AG08396 (cell line): ENCODE data around the gene POSTN.
"Not testable (repeated sequence)": the region's sequence is repeated elsewhere in the genome, so short reads cannot be mapped to it uniquely, and the experiment has no call there.

Experiments used
- DNase-seq: peaks from one replicate; pipeline ENCODE4 v3.0.0; 2012; ENCODE audit warnings: low spot score, mixed read lengths

POSTN gene

DNA sequence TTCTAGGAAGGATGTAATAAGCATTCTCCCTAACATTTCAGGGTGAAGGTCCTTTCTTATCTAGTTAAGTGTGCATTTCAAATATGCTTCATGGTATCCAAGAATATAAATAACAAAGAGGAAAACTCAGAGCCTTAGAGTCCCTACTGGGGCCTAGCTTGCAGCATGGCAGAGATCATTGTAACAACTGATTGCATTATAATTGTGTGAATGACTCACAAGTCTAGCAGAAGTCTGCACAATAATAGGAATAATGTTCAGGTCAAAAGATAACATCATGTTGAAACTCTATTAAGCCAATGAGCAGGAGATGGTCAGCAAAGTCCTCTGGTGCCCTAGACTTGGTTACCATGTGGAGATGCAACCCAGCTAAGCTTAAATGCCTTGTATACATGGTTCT lies 3.4 kb downstream of the POSTN start:
- DNase-seq, result no peak

- DNase-seq, result no peak
Observed at GRCh38 chr13:37594550-37594949, 4.0 kb downstream of the POSTN start.

DNA sequence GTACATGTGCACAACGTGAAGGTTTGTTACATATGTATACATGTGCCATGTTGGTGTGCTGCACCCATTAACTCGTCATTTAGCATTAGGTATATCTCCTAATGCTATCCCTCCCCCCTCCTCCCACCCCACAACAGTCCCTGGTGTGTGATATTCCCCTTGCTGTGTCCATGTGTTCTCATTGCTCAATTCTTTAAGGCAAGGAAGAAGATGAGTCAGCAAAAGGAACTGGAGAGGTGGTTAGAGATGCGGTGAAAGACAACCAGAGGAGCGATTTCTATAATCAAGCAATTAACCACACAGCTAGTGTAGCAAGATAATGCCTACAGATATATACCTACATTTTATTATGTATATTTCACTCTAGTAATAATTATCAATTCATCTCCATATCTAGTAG lies 9.2 kb downstream of the POSTN start:
- not testable (repeated sequence) for DNase-seq

GRCh38 chr13:37587236-37587635 lies 11.3 kb downstream of the POSTN start:
- DNase-seq, result no peak

DNA sequence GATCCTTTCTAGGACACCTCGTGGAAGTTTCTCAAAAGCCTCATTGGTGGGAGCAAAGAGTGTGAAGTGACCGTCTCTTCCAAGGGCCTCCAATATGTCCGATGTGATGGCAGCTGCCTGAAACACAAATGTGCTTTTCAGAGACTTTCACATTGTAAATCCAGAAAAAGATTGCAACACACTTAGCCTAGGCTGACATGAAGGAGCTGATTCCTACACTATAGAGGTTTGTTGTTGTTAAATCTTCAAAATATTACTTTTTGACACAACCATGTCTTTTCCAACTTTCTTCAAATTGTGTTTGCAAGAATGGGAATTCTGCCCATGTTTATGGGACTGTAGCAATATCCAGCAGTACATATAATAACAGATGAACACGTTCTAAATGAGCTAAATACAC lies 12.4 kb downstream of the POSTN start:
- DNase-seq, result no peak

DNA sequence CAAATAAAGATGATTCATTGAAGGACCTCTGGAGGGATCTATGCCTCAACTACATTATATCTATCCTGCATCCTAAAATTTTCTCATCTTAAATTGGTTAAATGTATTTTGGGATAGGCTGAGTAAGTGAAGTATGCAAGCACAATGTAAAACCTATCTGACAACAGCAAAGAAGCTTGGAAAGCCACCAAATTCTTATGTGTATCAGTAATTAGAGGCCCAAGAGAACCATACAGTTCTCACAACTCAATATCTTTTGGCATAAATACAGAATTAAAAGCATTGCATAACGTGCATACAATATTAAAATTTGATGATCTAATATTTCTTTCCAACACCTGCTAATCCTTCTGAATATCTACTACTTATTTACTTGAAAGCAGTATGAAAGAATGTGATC lies 13.0 kb downstream of the POSTN start:
- DNase-seq, result no peak

DNA sequence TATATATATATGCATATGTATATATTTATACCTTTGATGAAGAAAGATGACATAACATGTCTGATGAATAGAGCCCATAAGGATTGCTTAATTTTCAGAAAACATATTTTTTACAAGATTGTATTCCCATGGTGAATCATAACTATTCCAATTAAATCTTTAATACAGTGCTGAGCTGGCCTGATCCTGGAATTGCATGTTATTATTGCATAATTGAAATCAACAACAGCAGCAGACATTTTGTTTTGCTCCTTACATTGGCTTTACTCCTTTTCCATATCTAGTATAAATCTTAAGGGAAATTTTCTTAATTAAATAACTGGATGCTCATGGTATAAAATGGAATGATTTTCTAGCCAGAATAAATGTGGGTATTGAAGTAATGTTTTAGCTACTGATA lies 22.0 kb downstream of the POSTN start:
- DNase-seq, result no peak

- no peak for DNase-seq
Observed at GRCh38 chr13:37565425-37565824, 33.1 kb downstream of the POSTN start.

DNA sequence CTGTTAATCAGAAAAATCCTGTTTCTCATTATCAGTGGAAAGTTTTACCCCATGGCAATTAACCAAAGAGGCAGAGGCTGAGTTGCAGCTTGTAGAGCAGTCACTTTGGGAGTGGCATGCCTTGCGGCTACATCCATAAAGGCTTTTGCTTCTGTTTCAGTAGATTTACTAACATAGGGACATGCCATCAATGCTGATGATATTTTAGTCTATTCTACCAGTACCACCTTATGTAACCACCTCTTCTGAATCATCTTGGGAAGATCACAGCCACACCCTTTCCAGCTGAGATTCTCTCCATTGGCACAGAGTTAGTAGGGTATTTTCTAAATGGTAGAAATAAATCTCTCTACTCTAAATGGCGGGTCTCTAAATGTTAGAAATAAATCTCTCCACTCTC lies 37.5 kb downstream of the POSTN start:
- no peak for DNase-seq

DNA sequence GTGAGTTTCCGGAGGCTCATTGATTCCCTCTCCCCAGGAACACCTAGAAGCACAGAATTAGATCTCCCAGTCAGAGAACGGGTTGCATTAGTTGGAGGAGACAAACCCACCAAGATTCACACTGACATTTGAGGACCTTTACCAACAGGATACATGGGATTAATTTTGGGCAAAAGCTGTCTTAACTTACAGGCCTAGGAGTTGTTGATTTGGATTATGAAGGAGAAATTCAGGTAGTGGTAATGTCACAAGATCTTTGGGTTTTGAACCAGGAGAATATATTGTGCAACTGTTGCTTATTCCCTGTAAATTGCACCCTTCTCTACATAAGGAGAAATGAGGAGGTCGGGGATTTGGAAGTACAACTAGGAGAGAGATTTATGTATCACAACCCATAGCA lies 38.0 kb downstream of the POSTN start:
- DNase-seq, result no peak

- DNase-seq, result not testable (repeated sequence)
Observed at GRCh38 chr13:37558766-37559165, 39.8 kb downstream of the POSTN start.

GRCh38 chr13:37546087-37546486 lies 52.5 kb downstream of the POSTN start:
- DNase-seq, result no peak

DNA sequence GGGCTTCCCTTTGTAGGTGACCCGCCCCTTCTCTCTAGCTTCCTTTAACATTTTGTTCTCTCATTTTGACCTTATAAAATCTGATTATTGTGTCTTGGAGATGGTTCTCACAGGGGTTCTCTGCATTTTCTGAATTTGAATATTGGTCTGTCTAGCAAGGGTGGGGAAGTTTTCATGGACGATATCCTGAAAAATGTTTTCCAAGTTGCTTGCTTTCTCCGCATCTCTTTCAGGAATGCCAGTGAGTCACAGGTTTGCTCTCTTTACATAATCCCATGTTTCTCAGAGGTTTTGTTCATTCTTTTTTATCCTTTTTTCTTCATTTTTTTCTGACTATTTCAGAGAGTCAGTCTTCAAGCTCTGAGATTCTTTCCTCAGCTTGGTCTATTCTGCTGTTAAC lies 53.6 kb downstream of the POSTN start:
- no peak for DNase-seq

DNA sequence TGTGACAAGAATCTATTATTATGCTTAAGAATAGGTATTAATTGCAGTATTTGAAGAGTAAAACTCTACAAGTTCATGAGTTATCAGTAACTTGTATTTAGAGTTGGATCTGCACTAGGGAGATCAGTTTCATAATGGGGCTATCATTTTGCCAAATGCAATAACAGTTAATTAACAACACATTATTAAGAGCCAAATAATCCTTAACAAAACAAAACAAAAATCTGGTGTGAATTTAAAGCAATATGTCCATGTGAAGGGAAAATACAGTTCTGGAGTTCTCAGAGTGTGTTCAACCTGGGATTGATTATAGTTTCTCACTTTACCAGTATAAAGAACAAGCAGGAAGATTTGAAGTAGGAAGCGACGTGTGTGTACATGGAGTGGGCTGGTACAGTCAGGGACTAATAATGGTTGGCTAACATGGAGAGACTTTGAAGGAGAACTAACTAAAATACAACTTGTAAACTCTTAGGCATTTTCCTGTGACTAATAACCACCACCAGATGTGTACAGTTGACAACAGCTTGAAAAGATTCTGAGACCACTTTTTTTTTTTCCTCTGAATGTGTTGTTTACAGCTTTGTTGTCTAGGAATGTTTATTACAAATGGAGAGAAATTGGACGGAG lies 58.5 kb downstream of the POSTN start:
- DNase-seq, result peak; percentile 53

DNA sequence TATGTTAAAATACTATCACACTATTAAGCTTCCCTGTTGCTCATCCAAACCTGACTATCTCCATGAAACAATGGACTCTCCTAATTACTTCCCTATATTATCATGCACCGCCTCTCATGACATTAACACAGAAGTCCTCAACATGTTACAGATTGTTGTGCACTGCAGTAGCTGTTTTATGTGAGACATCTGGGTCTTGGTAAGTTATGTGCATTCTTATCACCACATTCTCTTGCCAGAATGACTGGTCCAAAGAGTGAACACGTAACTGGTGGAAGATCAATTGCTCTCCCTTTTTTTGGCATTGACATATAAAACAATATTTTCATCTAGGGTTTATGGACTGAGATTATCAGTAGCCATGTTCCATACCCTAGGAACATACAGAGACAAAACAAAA lies 59.4 kb downstream of the POSTN start:
- no peak for DNase-seq

- DNase-seq, result no peak
Observed at GRCh38 chr13:37535501-37535900, 63.1 kb downstream of the POSTN start.

DNA sequence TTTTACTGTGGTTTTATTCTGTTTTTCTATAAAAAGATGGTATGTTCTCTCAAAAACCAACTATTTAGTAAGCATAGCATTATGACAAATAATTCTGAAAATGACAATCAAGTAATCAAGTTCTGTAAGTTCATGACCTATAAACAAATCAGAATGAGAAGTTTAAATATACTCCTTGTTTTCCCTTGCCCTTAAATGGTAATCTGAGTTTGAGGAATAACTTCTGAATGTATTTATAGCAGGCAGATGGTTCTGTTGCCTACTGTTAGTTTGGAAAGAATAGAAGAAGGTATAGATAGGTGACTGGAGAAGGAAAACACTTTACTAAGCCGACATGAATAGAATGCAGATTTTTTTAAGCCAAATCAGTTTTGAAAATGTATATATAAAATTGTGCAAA lies 63.9 kb downstream of the POSTN start:
- DNase-seq, result no peak

DNA sequence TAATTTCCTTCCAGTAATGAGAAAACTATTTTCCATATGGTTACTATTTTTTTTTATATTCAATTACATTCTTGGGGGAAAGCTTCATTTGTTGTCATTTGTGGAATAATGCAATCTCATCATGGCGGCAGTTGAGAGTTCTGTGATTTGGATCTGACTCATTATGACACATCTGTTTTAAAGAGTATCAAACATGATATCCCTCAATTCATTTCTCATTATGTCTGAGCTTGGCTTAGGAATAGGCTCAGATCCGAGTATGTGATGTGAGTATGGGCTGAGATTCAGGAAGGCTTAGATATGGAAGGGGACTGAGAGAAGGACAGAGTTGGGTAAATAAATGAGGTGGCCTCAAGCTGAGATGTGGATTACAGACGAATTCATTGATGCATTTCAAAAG lies 64.4 kb downstream of the POSTN start:
- peak; percentile 8 for DNase-seq

- DNase-seq, result no peak
Observed at GRCh38 chr13:37531049-37531448, 67.5 kb downstream of the POSTN start.

DNA sequence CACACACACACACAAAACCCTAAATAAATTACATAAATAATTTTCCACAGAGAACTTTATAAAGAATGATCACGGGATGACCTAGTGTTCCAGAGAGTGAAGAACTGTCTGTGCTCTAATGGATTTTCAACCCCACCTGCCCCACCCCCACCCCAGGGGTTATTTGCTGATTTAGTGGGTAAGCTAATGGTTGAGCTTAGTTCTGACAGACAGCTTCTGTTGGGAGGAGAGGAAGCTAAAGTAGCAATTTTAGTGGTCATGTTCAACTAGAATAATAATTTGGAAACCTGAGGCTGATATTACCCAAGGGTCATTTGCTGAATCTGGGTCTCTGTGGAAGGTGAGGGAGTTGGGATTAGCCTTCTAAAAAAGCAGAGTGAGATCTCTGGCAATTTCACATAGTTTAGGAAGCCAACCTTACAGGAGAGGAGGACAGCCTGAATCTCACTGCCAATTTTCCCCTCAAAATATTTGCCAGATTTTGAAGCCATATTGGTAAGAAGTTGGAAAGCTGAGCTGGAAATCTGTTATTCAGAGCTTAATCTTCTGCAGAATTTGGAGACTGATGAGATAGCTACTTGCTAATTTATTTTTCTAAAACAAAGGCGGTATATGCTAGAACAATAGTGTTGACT lies 68.7 kb downstream of the POSTN start:
- DNase-seq, result no peak

DNA sequence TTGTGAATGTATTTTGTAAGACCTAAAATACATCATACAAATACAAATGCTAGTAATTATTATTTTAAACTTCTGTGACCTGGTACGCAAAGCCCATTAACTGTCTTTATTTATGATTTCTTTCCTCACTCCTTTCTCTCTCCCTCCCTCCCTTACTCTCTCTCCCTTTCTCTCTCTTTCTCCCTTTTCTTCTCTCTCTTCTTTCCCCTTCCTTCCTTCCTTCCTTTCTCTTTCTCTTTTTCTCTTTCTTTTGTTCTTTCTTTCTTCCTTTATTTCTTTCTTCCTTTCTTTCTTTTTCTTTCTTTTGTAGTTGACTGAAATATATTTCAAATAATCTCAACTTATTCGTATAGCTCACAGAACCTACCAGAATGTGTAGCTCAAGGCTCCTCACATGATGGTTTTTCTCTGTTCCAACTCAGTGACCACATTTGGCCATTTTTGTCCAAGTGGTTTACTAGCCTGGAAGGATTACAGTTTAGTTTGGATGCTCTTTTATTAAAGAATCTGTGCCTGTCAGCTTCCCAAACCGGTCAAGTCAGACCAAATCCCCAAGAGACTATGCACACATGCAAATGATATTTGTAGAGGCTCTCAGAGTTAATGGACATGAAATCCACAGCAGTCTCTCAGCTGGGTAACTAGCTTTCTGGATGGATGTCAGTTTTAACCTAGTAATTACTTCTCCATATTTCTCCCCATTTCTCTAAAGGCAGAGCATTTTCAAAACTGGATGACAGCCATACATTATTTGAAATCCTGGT lies 71.7 kb downstream of the POSTN start:
- DNase-seq, result no peak

GRCh38 chr13:37515226-37515625 lies 83.3 kb downstream of the POSTN start:
- DNase-seq, result no peak
